H1 (cell line): ENCODE measurements around the gene OGFOD2.

ENCODE experiments used
- CTCF ChIP-seq, 3 experiments: IDR thresholded peaks; 1 replicate in 2 of 3; 2 replicates in 1 of 3; pipeline versions ENCODE4 v1.5.1 to v1.6.1; 2011; ENCODE audit warnings: low read length in 3 of 3, mild to moderate bottlenecking in 3 of 3, inconsistent platforms in 2 of 3, low read depth in 1 of 3, moderate library complexity in 1 of 3; ENCODE audit not compliant: insufficient read depth in 1 of 3; ENCODE audit errors: control extremely low read depth in 1 of 3
- EZH2 ChIP-seq: fragments of 200-600 bp; sonication (generic); IDR thresholded peaks from 2 replicates; pipeline ENCODE4 v1.7.1; 2012; ENCODE audit warnings: low read depth, mild to moderate bottlenecking, moderate library complexity, low read length, inconsistent platforms; ENCODE audit not compliant: severe bottlenecking
- GTF2F1 ChIP-seq: IDR thresholded peaks from 2 replicates; pipeline ENCODE4 v1.6.1; 2012; ENCODE audit warnings: low read depth, low read length, improper control_type of control experiment, borderline replicate concordance
- KDM1A ChIP-seq: fragments of 200-600, 300-600 bp; sonication (generic); IDR thresholded peaks from 2 replicates; pipeline ENCODE4 v1.7.1; 2016; ENCODE audit warnings: mild to moderate bottlenecking, low read length, borderline replicate concordance
- POLR2AphosphoS5 ChIP-seq: IDR thresholded peaks from 2 replicates; pipeline ENCODE4 v1.6.1; 2011; ENCODE audit warnings: low read depth, low read length
- RNF2 ChIP-seq: fragments of 200-900, 300-1000 bp; sonication (generic); IDR thresholded peaks from 2 replicates; pipeline ENCODE4 v1.7.1; 2016; ENCODE audit warnings: borderline replicate concordance, low read depth, mild to moderate bottlenecking, antibody characterized with exemption, low read length; ENCODE audit not compliant: poor library complexity, severe bottlenecking; ENCODE audit errors: missing control alignments
- TBP ChIP-seq: IDR thresholded peaks from 2 replicates; pipeline ENCODE4 v1.6.1; 2011; ENCODE audit warnings: low read depth, low read length, improper control_type of control experiment
- TF ChIP-seq, protein P1 (sequence below): fragments of 300-600 bp; sonication (generic); IDR thresholded peaks from 2 replicates; pipeline ENCODE4 v1.7.1; 2012; ENCODE audit warnings: low read length, moderate library complexity, mild to moderate bottlenecking, inconsistent platforms; ENCODE audit not compliant: insufficient replicate concordance

- no peak for TF ChIP-seq CTCF (IDR thresholded peaks at IDR 0.05; ENCODE audit: control extremely low read depth in 1 of 3, insufficient read depth in 1 of 3, low read depth in 1 of 3, low read length in 3 of 3)
- TF ChIP-seq TBP = no peak
- TF ChIP-seq EZH2 = no peak
- no peak for TF ChIP-seq POLR2AphosphoS5
- TF ChIP-seq KDM1A = no peak
- TF ChIP-seq GTF2F1 = no peak
- TF ChIP-seq RNF2 = no peak
- TF ChIP-seq, protein P1, sequence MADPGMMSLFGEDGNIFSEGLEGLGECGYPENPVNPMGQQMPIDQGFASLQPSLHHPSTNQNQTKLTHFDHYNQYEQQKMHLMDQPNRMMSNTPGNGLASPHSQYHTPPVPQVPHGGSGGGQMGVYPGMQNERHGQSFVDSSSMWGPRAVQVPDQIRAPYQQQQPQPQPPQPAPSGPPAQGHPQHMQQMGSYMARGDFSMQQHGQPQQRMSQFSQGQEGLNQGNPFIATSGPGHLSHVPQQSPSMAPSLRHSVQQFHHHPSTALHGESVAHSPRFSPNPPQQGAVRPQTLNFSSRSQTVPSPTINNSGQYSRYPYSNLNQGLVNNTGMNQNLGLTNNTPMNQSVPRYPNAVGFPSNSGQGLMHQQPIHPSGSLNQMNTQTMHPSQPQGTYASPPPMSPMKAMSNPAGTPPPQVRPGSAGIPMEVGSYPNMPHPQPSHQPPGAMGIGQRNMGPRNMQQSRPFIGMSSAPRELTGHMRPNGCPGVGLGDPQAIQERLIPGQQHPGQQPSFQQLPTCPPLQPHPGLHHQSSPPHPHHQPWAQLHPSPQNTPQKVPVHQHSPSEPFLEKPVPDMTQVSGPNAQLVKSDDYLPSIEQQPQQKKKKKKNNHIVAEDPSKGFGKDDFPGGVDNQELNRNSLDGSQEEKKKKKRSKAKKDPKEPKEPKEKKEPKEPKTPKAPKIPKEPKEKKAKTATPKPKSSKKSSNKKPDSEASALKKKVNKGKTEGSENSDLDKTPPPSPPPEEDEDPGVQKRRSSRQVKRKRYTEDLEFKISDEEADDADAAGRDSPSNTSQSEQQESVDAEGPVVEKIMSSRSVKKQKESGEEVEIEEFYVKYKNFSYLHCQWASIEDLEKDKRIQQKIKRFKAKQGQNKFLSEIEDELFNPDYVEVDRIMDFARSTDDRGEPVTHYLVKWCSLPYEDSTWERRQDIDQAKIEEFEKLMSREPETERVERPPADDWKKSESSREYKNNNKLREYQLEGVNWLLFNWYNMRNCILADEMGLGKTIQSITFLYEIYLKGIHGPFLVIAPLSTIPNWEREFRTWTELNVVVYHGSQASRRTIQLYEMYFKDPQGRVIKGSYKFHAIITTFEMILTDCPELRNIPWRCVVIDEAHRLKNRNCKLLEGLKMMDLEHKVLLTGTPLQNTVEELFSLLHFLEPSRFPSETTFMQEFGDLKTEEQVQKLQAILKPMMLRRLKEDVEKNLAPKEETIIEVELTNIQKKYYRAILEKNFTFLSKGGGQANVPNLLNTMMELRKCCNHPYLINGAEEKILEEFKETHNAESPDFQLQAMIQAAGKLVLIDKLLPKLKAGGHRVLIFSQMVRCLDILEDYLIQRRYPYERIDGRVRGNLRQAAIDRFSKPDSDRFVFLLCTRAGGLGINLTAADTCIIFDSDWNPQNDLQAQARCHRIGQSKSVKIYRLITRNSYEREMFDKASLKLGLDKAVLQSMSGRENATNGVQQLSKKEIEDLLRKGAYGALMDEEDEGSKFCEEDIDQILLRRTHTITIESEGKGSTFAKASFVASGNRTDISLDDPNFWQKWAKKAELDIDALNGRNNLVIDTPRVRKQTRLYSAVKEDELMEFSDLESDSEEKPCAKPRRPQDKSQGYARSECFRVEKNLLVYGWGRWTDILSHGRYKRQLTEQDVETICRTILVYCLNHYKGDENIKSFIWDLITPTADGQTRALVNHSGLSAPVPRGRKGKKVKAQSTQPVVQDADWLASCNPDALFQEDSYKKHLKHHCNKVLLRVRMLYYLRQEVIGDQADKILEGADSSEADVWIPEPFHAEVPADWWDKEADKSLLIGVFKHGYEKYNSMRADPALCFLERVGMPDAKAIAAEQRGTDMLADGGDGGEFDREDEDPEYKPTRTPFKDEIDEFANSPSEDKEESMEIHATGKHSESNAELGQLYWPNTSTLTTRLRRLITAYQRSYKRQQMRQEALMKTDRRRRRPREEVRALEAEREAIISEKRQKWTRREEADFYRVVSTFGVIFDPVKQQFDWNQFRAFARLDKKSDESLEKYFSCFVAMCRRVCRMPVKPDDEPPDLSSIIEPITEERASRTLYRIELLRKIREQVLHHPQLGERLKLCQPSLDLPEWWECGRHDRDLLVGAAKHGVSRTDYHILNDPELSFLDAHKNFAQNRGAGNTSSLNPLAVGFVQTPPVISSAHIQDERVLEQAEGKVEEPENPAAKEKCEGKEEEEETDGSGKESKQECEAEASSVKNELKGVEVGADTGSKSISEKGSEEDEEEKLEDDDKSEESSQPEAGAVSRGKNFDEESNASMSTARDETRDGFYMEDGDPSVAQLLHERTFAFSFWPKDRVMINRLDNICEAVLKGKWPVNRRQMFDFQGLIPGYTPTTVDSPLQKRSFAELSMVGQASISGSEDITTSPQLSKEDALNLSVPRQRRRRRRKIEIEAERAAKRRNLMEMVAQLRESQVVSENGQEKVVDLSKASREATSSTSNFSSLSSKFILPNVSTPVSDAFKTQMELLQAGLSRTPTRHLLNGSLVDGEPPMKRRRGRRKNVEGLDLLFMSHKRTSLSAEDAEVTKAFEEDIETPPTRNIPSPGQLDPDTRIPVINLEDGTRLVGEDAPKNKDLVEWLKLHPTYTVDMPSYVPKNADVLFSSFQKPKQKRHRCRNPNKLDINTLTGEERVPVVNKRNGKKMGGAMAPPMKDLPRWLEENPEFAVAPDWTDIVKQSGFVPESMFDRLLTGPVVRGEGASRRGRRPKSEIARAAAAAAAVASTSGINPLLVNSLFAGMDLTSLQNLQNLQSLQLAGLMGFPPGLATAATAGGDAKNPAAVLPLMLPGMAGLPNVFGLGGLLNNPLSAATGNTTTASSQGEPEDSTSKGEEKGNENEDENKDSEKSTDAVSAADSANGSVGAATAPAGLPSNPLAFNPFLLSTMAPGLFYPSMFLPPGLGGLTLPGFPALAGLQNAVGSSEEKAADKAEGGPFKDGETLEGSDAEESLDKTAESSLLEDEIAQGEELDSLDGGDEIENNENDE = no peak
Measured at GRCh38 chr12:122998316-122998715, 23.3 kb downstream of the OGFOD2 start.
